K562 (cell line): Measurements from ENCODE around the gene UBR1. TPM values are rescaled to one million over a fixed set of nuclear protein-coding genes. Genes with fewer than 3 reads are reported as not detected.

ENCODE experiments used
- ATAC-seq: fragments of 200-7000 bp; cut with Tn5 transposase; 3 replicates; pipeline ENCODE4 v1.9.1; 2020; ENCODE audit warnings: moderate library complexity
- BruUV-seq: library from RNA; stranded (reverse); fragments of 400-500 nt; replicated peaks from 2 replicates; lab custom pipeline; 2021; lab: Mats Ljungman, UMichigan
- CTCF ChIA-PET: fragments of 300-600 bp; formaldehyde crosslinking; extraction: SDS; loops from one replicate; lab custom pipeline; 2021; ENCODE audit warnings: low intra/inter-chr PET ratio; lab: Yijun Ruan, JAX
- POLR2A ChIA-PET: fragments of 300-600, 350-650 bp; sonication (Branson Sonifier 250); formaldehyde crosslinking; extraction: SDS; loops from one replicate; lab custom pipeline; 2021; ENCODE audit warnings: antibody characterized with exemption, inconsistent platforms; lab: Yijun Ruan, JAX
- DNase-seq, 4 experiments: peaks; one replicate each; pipeline versions ENCODE4 v3.0.0 to v3.0.0-alpha.2; 2011 to 2018; ENCODE audit warnings: low spot score in 3 of 4, mixed read lengths in 3 of 4; ENCODE audit errors: extremely low read depth in 1 of 4
- FAIRE-seq: peaks from 2 replicates; lab custom pipeline; 2011; peaks lifted over from hg19 to GRCh38; lab: Jason Lieb, UNC
- H2AFZ ChIP-seq: 2 replicates; pipeline ENCODE4 v1.6.0; 2011; ENCODE audit warnings: low read depth, low read length, control low read depth, inconsistent platforms
- H3K27ac ChIP-seq: fragments of 200-600 bp; 3 replicates; pipeline ENCODE4 v1.8.0; 2011; ENCODE audit warnings: low read depth, mild to moderate bottlenecking, control low read depth, inconsistent platforms, low read length, moderate library complexity, mixed read lengths; ENCODE audit errors: extremely low read depth
- H3K27me3 ChIP-seq, 2 experiments: fragments of 300-600 bp in 1 of 2; 2 replicates in 1 of 2; 3 replicates in 1 of 2; pipeline versions ENCODE4 v1.6.0 to v1.8.0; 2011; ENCODE audit warnings: inconsistent platforms in 2 of 2, low read length in 2 of 2, mild to moderate bottlenecking in 1 of 2, mixed read lengths in 1 of 2, moderate library complexity in 1 of 2; ENCODE audit not compliant: control insufficient read depth in 2 of 2, insufficient read depth in 2 of 2
- H3K36me3 ChIP-seq: fragments of 300-600 bp; 3 replicates; pipeline ENCODE4 v1.8.0; 2011; ENCODE audit warnings: mild to moderate bottlenecking, low read length, inconsistent platforms; ENCODE audit not compliant: control insufficient read depth, insufficient read depth
- H3K4me1 ChIP-seq, 2 experiments: fragments of 200-600 bp in 1 of 2; replicated peaks in 1 of 2; 2 replicates in 1 of 2; 3 replicates in 1 of 2; pipeline versions ENCODE4 v1.5.1 to v1.8.0; 2011; ENCODE audit warnings: inconsistent platforms in 2 of 2, low read length in 2 of 2, mild to moderate bottlenecking in 1 of 2, mixed read lengths in 1 of 2, moderate library complexity in 1 of 2; ENCODE audit not compliant: control insufficient read depth in 2 of 2, insufficient read depth in 2 of 2
- H3K4me2 ChIP-seq: 2 replicates; pipeline ENCODE4 v1.6.1; 2011; ENCODE audit warnings: low read length, control low read depth, inconsistent platforms, mixed read lengths; ENCODE audit not compliant: insufficient read depth
- H3K4me3 ChIP-seq: fragments of 200-600 bp; sonication (generic), shearing (Covaris generic); 2 replicates; pipeline ENCODE4 v1.5.1; 2016; ENCODE audit warnings: control low read depth, inconsistent platforms
- H3K79me2 ChIP-seq: fragments of 200-600 bp; 3 replicates; pipeline ENCODE4 v1.8.0; 2011; ENCODE audit warnings: low read length, inconsistent platforms; ENCODE audit not compliant: control insufficient read depth, insufficient read depth
- H3K9ac ChIP-seq, 2 experiments: 2 replicates each; pipeline versions ENCODE4 v1.6.0 to v1.6.1; 2011; ENCODE audit warnings: low read depth in 2 of 2, low read length in 2 of 2, control low read depth in 1 of 2, inconsistent platforms in 1 of 2, mild to moderate bottlenecking in 1 of 2, mixed read lengths in 1 of 2; ENCODE audit not compliant: insufficient read depth in 1 of 2
- H3K9me1 ChIP-seq: one replicate; pipeline ENCODE4 v1.6.0; 2011; ENCODE audit warnings: inconsistent platforms, mild to moderate bottlenecking, low read length, moderate library complexity; ENCODE audit not compliant: control insufficient read depth, insufficient read depth
- H3K9me3 ChIP-seq: replicated peaks from 2 replicates; pipeline ENCODE4 v1.5.1; 2011; ENCODE audit warnings: low read depth, low read length, inconsistent platforms; ENCODE audit not compliant: control insufficient read depth, insufficient read depth
- H4K20me1 ChIP-seq: replicated peaks from 2 replicates; pipeline ENCODE4 v1.6.1; 2011; ENCODE audit warnings: low read length, inconsistent platforms, mixed read lengths; ENCODE audit not compliant: control insufficient read depth, insufficient read depth
- BRD9 ChIP-seq: fragments of 450-650 bp; IDR thresholded peaks from 2 replicates; pipeline ENCODE4 v1.6.1; 2018; ENCODE audit warnings: low read depth; ENCODE audit not compliant: partially characterized antibody
- CBX1 ChIP-seq: sonication (generic); IDR thresholded peaks from 2 replicates; pipeline ENCODE4 v1.6.1; 2016; ENCODE audit warnings: antibody characterized with exemption, low read depth, mild to moderate bottlenecking
- FOXA3 ChIP-seq, 2 experiments: fragments of 450-650 bp in 1 of 2; sonication (generic) in 1 of 2; formaldehyde crosslinking; IDR thresholded peaks in 1 of 2; conservative IDR thresholded peaks in 1 of 2; 2 replicates each; pipeline versions ENCODE4 v1.4.0 to v1.8.0; 2020 to 2022; ENCODE audit warnings: mild to moderate bottlenecking in 2 of 2, missing genetic modification reagents in 1 of 2
- GABPA ChIP-seq: fragments of 200-800 bp; sonication (Bioruptor generic); conservative IDR thresholded peaks from 2 replicates; pipeline ENCODE4 v1.6.1; 2016; ENCODE audit warnings: low read depth, missing genetic modification characterization, missing compliant biosample characterization
- GABPB2 ChIP-seq: fragments of 250-450 bp; sonication (Bioruptor Pico); conservative IDR thresholded peaks from 2 replicates; pipeline ENCODE4 v1.5.1; 2021; ENCODE audit warnings: mild to moderate bottlenecking
- KLF10 ChIP-seq: fragments of 250-450 bp; sonication (Bioruptor Pico); IDR thresholded peaks from 2 replicates; pipeline ENCODE4 v1.6.1; 2021; ENCODE audit warnings: matching md5 sums
- PRPF4 ChIP-seq: fragments of 200-400 bp; formaldehyde crosslinking; IDR thresholded peaks from one replicate; pipeline ENCODE4 v1.6.1; 2017; ENCODE audit warnings: low read length, low read depth, mild to moderate bottlenecking; ENCODE audit not compliant: insufficient read depth, poor library complexity, severe bottlenecking
- SFPQ ChIP-seq: fragments of 200-400 bp; formaldehyde crosslinking; IDR thresholded peaks from 2 replicates; pipeline ENCODE4 v1.6.1; 2017; ENCODE audit warnings: mild to moderate bottlenecking, low read depth, low read length, moderate library complexity
- SIRT6 ChIP-seq: IDR thresholded peaks from one replicate; pipeline ENCODE4 v1.6.1; 2012; ENCODE audit warnings: low read depth, mild to moderate bottlenecking, control low read depth, inconsistent platforms, low read length, moderate library complexity
- ZNF174 ChIP-seq: fragments of 250-450 bp; sonication (Bioruptor Pico); IDR thresholded peaks from 2 replicates; pipeline ENCODE4 v1.4.0; 2020; ENCODE audit warnings: mild to moderate bottlenecking
- ZNF324 ChIP-seq: fragments of 250-450 bp; sonication (Bioruptor Pico); IDR thresholded peaks from 2 replicates; pipeline ENCODE4 v1.4.0; 2020; ENCODE audit warnings: mild to moderate bottlenecking
- WGBS: fragments of 100-300 bp; shearing (Covaris generic); methylation state at CpG from one replicate; pipeline ENCODE4 v1.1.6; 2016; ENCODE audit warnings: low coverage, mixed read lengths; ENCODE audit not compliant: insufficient coverage; ENCODE audit errors: missing lambda C conversion rate; 5-methylcytosine and 5-hydroxymethylcytosine counted together
- in situ Hi-C: fragments of 300-500 bp; cut with MboI; formaldehyde crosslinking; loops from 4 replicates; pipeline ENCODE4 v1.15.0; 2018; ENCODE audit warnings: inconsistent platforms, mixed read lengths
- intact Hi-C: fragments of 100-400 bp; cut with micrococcal nuclease; formaldehyde crosslinking; loops from 2 replicates; pipeline ENCODE4 v1.14.2; 2022
- polyA plus RNA-seq, 8 experiments: library from polyadenylated mRNA; depleted of rRNA in 4 of 8; stranded (reverse) in 5 of 8; unstranded in 3 of 8; fragments of >200 nt; fragmentation: Nextera tagmentation in 2 of 8; fragmentation: Illumina TruSeq in 1 of 8; extraction: Ambion mirVana in 2 of 8; extraction: Trizol in 1 of 8; gene quantifications; 2 replicates each; pipeline versions ENCODE4 v1.2.1 to v1.2.3, GENCODE V29; 2011 to 2014; ENCODE audit warnings: inconsistent platforms in 1 of 8, missing spikeins in 1 of 8
- total RNA-seq, 7 experiments: library from RNA; depleted of rRNA in 6 of 7; stranded (reverse); fragments of >200 nt in 6 of 7; fragmentation: Illumina TruSeq in 2 of 7; extraction: Trizol in 2 of 7; gene quantifications; 2 replicates each; pipeline versions ENCODE4 v1.2.1 to v1.2.3, GENCODE V29; 2011 to 2021; ENCODE audit warnings: low replicate concordance in 1 of 7
- TF ChIP-seq, protein P1 (sequence below): fragments of 250-450 bp; sonication (Bioruptor Pico); IDR thresholded peaks from 2 replicates; pipeline ENCODE4 v1.4.0; 2020; ENCODE audit warnings: mild to moderate bottlenecking, moderate library complexity
- TF ChIP-seq, protein P2 (sequence below), 2 experiments: IDR thresholded peaks; 2 replicates each; pipeline ENCODE4 v1.6.1; 2011; ENCODE audit warnings: borderline replicate concordance in 1 of 2, control low read depth in 1 of 2, low read depth in 1 of 2, low read length in 1 of 2, mild to moderate bottlenecking in 1 of 2, mixed read lengths in 1 of 2, moderate library complexity in 1 of 2; ENCODE audit not compliant: insufficient read depth in 1 of 2, insufficient read length in 1 of 2, poor library complexity in 1 of 2, severe bottlenecking in 1 of 2; ENCODE audit errors: extremely low read depth in 1 of 2
- TF ChIP-seq, protein P3 (sequence below), 2 experiments: fragments of 450-650 bp in 1 of 2; sonication (generic) in 1 of 2; formaldehyde crosslinking; conservative IDR thresholded peaks; 2 replicates each; pipeline versions ENCODE4 v1.4.0 to v1.8.1; 2020 to 2022; ENCODE audit warnings: mild to moderate bottlenecking in 1 of 2, missing genetic modification reagents in 1 of 2

UBR1 gene
- total and polyA plus RNA-seq, 9 of the 15 experiments (the other 6 are each of a cell fraction or from before 2014, with no cell fraction given): 5.8 to 30.7 (median 15.3) TPM

DNA sequence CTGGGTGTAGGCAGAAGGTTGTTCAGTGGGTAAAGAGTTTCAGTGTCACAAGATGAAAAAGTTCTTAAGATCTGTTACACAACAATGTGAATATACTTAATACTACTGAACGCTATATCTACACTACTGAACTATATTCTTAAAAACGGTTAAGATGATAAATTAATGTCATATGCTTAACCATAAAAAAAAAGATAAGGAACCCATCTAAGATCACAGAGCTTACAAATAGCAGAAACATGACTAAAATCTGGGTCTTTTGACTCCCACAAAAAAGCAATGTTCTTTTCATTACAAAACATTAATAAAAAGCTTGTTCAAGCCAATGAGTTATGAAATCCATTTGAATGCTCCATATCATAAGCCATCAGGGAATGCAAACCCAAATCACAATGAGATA lies 34.4 kb downstream of the UBR1 start:
- peaks cover 0 to 4% of the 10 kb centered on the region in 2 experiments; a peak in 1 of 5 replicates for H3K4me1 ChIP-seq
- H3K9ac ChIP-seq: no peak overlapping the region
- H3K27ac ChIP-seq: no peak overlapping the region
- H3K9me3 ChIP-seq: no peaks in the 10 kb centered on the region
- no TSS peak for BruUV-seq
- ATAC-seq (no peak), FAIRE-seq (no peak), DNase-seq (no peak)
- 68% methylated on average over 2 of the region's 2 CpGs for WGBS
- intact Hi-C loops: no loop called here
- no peak overlapping the region for H2AFZ ChIP-seq
- H3K27me3 ChIP-seq: no peaks in the 10 kb centered on the region
- H3K4me3 ChIP-seq: no peak overlapping the region
- no peaks in the 10 kb centered on the region for H3K9me1 ChIP-seq
- no peaks in the 10 kb centered on the region for H4K20me1 ChIP-seq
- no peak overlapping the region for H3K4me2 ChIP-seq
- peaks cover 81% of the 10 kb centered on the region for H3K36me3 ChIP-seq
- no peaks in the 10 kb centered on the region for H3K79me2 ChIP-seq
- TF ChIP-seq BRD9: no peak
- no peak for TF ChIP-seq SFPQ
- TF ChIP-seq, protein P1, sequence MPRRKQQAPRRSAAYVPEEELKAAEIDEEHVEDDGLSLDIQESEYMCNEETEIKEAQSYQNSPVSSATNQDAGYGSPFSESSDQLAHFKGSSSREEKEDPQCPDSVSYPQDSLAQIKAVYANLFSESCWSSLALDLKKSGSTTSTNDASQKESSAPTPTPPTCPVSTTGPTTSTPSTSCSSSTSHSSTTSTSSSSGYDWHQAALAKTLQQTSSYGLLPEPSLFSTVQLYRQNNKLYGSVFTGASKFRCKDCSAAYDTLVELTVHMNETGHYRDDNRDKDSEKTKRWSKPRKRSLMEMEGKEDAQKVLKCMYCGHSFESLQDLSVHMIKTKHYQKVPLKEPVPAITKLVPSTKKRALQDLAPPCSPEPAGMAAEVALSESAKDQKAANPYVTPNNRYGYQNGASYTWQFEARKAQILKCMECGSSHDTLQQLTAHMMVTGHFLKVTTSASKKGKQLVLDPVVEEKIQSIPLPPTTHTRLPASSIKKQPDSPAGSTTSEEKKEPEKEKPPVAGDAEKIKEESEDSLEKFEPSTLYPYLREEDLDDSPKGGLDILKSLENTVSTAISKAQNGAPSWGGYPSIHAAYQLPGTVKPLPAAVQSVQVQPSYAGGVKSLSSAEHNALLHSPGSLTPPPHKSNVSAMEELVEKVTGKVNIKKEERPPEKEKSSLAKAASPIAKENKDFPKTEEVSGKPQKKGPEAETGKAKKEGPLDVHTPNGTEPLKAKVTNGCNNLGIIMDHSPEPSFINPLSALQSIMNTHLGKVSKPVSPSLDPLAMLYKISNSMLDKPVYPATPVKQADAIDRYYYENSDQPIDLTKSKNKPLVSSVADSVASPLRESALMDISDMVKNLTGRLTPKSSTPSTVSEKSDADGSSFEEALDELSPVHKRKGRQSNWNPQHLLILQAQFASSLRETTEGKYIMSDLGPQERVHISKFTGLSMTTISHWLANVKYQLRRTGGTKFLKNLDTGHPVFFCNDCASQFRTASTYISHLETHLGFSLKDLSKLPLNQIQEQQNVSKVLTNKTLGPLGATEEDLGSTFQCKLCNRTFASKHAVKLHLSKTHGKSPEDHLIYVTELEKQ (CRISPR knock-in tag): no peak
- no peak for TF ChIP-seq GABPA (tag)
- no peak for TF ChIP-seq SIRT6
- TF ChIP-seq ZNF174: no peak
- TF ChIP-seq PRPF4: no peak
- no peak for TF ChIP-seq CBX1
- TF ChIP-seq, protein P2, sequence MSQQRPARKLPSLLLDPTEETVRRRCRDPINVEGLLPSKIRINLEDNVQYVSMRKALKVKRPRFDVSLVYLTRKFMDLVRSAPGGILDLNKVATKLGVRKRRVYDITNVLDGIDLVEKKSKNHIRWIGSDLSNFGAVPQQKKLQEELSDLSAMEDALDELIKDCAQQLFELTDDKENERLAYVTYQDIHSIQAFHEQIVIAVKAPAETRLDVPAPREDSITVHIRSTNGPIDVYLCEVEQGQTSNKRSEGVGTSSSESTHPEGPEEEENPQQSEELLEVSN (IDR thresholded peaks at IDR 0.05; ENCODE audit: borderline replicate concordance in 1 of 2, extremely low read depth in 1 of 2, insufficient read depth in 1 of 2, insufficient read length in 1 of 2, low read depth in 1 of 2, low read length in 1 of 2, poor library complexity in 1 of 2, severe bottlenecking in 1 of 2): no peak
- TF ChIP-seq, protein P3, sequence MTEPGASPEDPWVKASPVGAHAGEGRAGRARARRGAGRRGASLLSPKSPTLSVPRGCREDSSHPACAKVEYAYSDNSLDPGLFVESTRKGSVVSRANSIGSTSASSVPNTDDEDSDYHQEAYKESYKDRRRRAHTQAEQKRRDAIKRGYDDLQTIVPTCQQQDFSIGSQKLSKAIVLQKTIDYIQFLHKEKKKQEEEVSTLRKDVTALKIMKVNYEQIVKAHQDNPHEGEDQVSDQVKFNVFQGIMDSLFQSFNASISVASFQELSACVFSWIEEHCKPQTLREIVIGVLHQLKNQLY (CRISPR knock-in tag; conservative IDR thresholded peaks at IDR 0.05): no peak
- no peak for TF ChIP-seq FOXA3 (CRISPR knock-in tag; conservative IDR thresholded peaks at IDR 0.05 in 1 of 2, IDR thresholded peaks at IDR 0.05 in 1 of 2)
- TF ChIP-seq ZNF324: no peak
- TF ChIP-seq GABPB2 (CRISPR knock-in tag): no peak
- no peak for TF ChIP-seq KLF10 (CRISPR knock-in tag)
- ChIA-PET POLR2A (interaction anchor here (0.6 to 1.1 kb wide), 2 partner anchors 9 to 333 kb away, joined by 3 read pairs; no protein-coding TSS in a partner anchor), CTCF (no interaction called here)
- in situ Hi-C loops: no loop called here
